MM.1S (cell line): ENCODE data around the gene TADA2A.

Source experiments
- DNase-seq: peaks from one replicate; pipeline ENCODE4 v3.0.0-alpha.2; 2015
- H2AFZ ChIP-seq: fragments of 300-600 bp; sonication (generic); 2 replicates; pipeline ENCODE4 v1.6.0; 2016; ENCODE audit warnings: antibody characterized with exemption, low read length
- H3F3A ChIP-seq: fragments of 300-600 bp; sonication (generic); 2 replicates; pipeline ENCODE4 v1.6.1; 2016; ENCODE audit warnings: mild to moderate bottlenecking, antibody characterized with exemption, low read length, moderate library complexity, mixed read lengths; ENCODE audit not compliant: insufficient read depth
- H3K27ac ChIP-seq: fragments of 300-600 bp; sonication (generic); 2 replicates; pipeline ENCODE4 v1.5.1; 2016; ENCODE audit warnings: mild to moderate bottlenecking, low read length
- H3K27me3 ChIP-seq: fragments of 300-600 bp; sonication (generic); replicated peaks from 2 replicates; pipeline ENCODE4 v1.6.0; 2016; ENCODE audit warnings: low read length; ENCODE audit not compliant: insufficient read depth
- H3K36me3 ChIP-seq: fragments of 300-600 bp; sonication (generic); replicated peaks from 2 replicates; pipeline ENCODE4 v1.6.1; 2016; ENCODE audit warnings: mild to moderate bottlenecking, low read length, mixed read lengths; ENCODE audit not compliant: insufficient read depth
- H3K4me1 ChIP-seq: fragments of 300-600 bp; sonication (generic); 2 replicates; pipeline ENCODE4 v1.6.1; 2016; ENCODE audit warnings: low read length, mixed read lengths
- H3K4me2 ChIP-seq: fragments of 300-600 bp; sonication (generic); 2 replicates; pipeline ENCODE4 v1.6.0; 2016; ENCODE audit warnings: low read depth, low read length
- H3K4me3 ChIP-seq: fragments of 300-600 bp; sonication (generic); 2 replicates; pipeline ENCODE4 v1.5.1; 2016; ENCODE audit warnings: low read length, mixed read lengths
- H3K79me2 ChIP-seq: fragments of 300-600 bp; sonication (generic); 2 replicates; pipeline ENCODE4 v1.6.1; 2016; ENCODE audit warnings: mixed run types, low read length, mixed read lengths
- H3K9ac ChIP-seq: fragments of 300-600 bp; sonication (generic); 2 replicates; pipeline ENCODE4 v1.6.1; 2016; ENCODE audit warnings: low read length, mixed read lengths
- H3K9me2 ChIP-seq: fragments of 300-600 bp; sonication (generic); replicated peaks from 2 replicates; pipeline ENCODE4 v1.6.1; 2016; ENCODE audit warnings: mild to moderate bottlenecking, low read length, mixed read lengths; ENCODE audit not compliant: insufficient read depth
- H3K9me3 ChIP-seq: fragments of 300-600 bp; sonication (generic); replicated peaks from 2 replicates; pipeline ENCODE4 v1.6.1; 2016; ENCODE audit warnings: mild to moderate bottlenecking, low read length, mixed read lengths; ENCODE audit not compliant: insufficient read depth
- H4K20me1 ChIP-seq: fragments of 300-600 bp; sonication (generic); 2 replicates; pipeline ENCODE4 v1.6.1; 2016; ENCODE audit warnings: mild to moderate bottlenecking, low read length, moderate library complexity, mixed read lengths; ENCODE audit not compliant: insufficient read depth
- EZH2 ChIP-seq: fragments of 300-600 bp; sonication (generic); optimal IDR thresholded peaks from 2 replicates; pipeline ENCODE3; 2017; ENCODE audit warnings: low read depth, mild to moderate bottlenecking, antibody characterized with exemption, low read length, mixed read lengths
- EZH2phosphoT487 ChIP-seq: fragments of 300-600 bp; sonication (generic); IDR thresholded peaks from 2 replicates; pipeline ENCODE4 v1.6.1; 2018; ENCODE audit warnings: antibody characterized with exemption, low read length
- TF ChIP-seq, protein P1 (sequence below): fragments of 300-600 bp; sonication (generic); IDR thresholded peaks from 2 replicates; pipeline ENCODE4 v1.5.1; 2016; ENCODE audit warnings: antibody characterized with exemption, low read length, mixed read lengths

TADA2A gene

DNA sequence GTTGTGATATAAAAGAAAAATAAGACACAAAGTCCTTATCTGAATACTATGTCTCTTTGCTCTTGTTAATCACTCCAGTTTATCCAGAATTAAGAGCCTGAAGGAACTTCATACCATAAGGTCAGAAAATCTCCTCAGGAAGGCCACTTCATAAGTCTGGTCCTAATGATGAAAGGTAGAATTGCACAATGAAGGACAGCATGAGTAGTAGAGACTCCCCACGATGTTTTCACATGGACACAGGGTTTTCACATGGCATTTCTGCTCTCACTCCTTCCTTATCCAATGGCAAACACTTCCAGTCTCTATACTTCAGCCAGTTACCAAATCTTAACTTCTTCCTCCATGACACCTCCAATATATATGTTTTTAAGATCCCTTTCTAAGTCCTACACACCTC, 41.1 kb upstream of the TADA2A start:
- H2AFZ ChIP-seq = no peak overlapping the region
- no peaks in the 10 kb centered on the region for H3K9me2 ChIP-seq
- TF ChIP-seq EZH2 = no peak
- TF ChIP-seq, protein P1, sequence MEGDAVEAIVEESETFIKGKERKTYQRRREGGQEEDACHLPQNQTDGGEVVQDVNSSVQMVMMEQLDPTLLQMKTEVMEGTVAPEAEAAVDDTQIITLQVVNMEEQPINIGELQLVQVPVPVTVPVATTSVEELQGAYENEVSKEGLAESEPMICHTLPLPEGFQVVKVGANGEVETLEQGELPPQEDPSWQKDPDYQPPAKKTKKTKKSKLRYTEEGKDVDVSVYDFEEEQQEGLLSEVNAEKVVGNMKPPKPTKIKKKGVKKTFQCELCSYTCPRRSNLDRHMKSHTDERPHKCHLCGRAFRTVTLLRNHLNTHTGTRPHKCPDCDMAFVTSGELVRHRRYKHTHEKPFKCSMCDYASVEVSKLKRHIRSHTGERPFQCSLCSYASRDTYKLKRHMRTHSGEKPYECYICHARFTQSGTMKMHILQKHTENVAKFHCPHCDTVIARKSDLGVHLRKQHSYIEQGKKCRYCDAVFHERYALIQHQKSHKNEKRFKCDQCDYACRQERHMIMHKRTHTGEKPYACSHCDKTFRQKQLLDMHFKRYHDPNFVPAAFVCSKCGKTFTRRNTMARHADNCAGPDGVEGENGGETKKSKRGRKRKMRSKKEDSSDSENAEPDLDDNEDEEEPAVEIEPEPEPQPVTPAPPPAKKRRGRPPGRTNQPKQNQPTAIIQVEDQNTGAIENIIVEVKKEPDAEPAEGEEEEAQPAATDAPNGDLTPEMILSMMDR = no peak
- no peak overlapping the region for H3K4me2 ChIP-seq
- no peaks in the 10 kb centered on the region for H3K27me3 ChIP-seq
- H3K4me1 ChIP-seq = no peaks in the 10 kb centered on the region
- H3K79me2 ChIP-seq = no peaks in the 10 kb centered on the region
- no peak overlapping the region for H3K9ac ChIP-seq
- H4K20me1 ChIP-seq = no peaks in the 10 kb centered on the region
- no peak for DNase-seq
- no peak overlapping the region for H3K4me3 ChIP-seq
- no peaks in the 10 kb centered on the region for H3K36me3 ChIP-seq
- H3K27ac ChIP-seq = no peak overlapping the region
- H3K9me3 ChIP-seq = no peaks in the 10 kb centered on the region
- 0 out of 2 replicates have a peak, but pooled peaks cover 1% of the 10 kb centered on the region for H3F3A ChIP-seq

DNA sequence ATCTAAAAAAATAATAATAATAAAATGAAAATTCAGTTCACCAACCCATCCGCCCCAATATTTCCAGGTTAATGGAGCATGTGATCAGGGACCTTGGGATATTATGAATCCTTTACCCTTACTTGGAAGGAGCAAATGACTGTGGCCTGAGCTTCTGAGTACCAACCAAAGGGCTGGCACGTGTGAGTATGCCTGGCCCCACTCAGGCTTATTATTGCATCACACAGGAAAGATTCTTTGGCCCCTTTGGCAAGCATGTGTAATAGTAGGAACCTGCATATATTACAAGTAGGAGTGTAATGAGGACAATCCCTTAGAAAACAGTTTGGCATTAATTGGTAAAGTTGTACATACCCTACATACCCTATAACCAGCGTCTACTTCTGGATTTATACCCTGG, 38.1 kb upstream of the TADA2A start:
- H3K27me3 ChIP-seq = no peaks in the 10 kb centered on the region
- H4K20me1 ChIP-seq = no peaks in the 10 kb centered on the region
- TF ChIP-seq, protein P1 = no peak
- no peak for TF ChIP-seq EZH2phosphoT487
- no peaks in the 10 kb centered on the region for H3K9me2 ChIP-seq
- no peak for DNase-seq
- no peaks in the 10 kb centered on the region for H3K9me3 ChIP-seq
- H3K4me1 ChIP-seq = no peaks in the 10 kb centered on the region
- H3F3A ChIP-seq = no peaks in the 10 kb centered on the region
- H3K36me3 ChIP-seq = no peaks in the 10 kb centered on the region
- H3K9ac ChIP-seq = no peak overlapping the region
- H2AFZ ChIP-seq = no peak overlapping the region
- no peaks in the 10 kb centered on the region for H3K79me2 ChIP-seq
- no peak overlapping the region for H3K27ac ChIP-seq
- H3K4me2 ChIP-seq = no peak overlapping the region
- H3K4me3 ChIP-seq = no peak overlapping the region

DNA sequence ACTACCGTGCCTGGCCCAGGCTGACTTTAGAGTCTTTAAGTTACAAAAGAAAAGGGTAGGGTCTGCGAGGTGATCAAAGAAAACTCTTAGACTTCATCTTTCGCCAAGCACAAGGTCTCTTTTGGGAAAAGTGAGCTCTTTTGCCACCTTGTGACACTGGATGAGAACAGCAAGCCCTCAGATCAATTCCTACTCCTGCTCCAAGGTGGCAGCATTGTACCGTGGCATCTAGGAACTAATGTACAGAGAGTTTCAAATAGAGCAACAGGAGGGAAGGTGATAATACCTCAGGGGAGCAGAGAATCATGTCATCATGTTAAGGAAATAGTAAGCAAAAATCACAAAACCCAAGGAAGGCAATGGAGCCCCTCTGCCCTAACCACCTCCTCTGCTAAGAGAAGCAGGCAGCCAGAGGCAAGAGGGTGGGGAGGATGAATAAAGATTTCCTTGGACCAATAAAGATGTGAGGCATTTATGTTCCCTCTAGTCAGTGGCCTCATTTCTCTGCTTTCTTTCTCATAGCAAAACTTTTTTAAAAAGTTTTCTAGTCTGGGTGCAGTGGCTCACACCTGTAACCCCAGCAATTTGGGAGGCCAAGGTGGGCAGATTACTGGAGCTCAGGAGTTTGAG, 33.0 kb upstream of the TADA2A start:
- Histone ChIP-seq H3K79me2 (no peaks in the 10 kb centered on the region), H3K9me2 (no peaks in the 10 kb centered on the region), H3K9me3 (no peaks in the 10 kb centered on the region), H3K36me3 (no peaks in the 10 kb centered on the region), H3F3A (no peaks in the 10 kb centered on the region), H3K27me3 (no peaks in the 10 kb centered on the region), H3K27ac (no peak overlapping the region), H3K4me3 (no peak overlapping the region), H3K4me2 (peak overlapping the region; percentile 38; the same call in 1 of the 2 replicates), H2AFZ (peak overlapping the region; percentile 78), H4K20me1 (no peaks in the 10 kb centered on the region), H3K9ac (no peak overlapping the region), H3K4me1 (no peaks in the 10 kb centered on the region)
- peak; percentile 86 for DNase-seq
- TF ChIP-seq, protein P1 = peak; percentile 100
- no peak for TF ChIP-seq EZH2
